ENCODE data around the gene EEF2. TPM values are rescaled to one million over a fixed set of nuclear protein-coding genes. Genes with fewer than 3 reads are reported as not detected.
"Not testable (repeated sequence)": the region's sequence is repeated elsewhere in the genome, so short reads cannot be mapped to it uniquely, and the experiment has no call there.

EEF2 gene
- total RNA-seq, 1 experiment from 2014 or later: 3,615 TPM

DNA sequence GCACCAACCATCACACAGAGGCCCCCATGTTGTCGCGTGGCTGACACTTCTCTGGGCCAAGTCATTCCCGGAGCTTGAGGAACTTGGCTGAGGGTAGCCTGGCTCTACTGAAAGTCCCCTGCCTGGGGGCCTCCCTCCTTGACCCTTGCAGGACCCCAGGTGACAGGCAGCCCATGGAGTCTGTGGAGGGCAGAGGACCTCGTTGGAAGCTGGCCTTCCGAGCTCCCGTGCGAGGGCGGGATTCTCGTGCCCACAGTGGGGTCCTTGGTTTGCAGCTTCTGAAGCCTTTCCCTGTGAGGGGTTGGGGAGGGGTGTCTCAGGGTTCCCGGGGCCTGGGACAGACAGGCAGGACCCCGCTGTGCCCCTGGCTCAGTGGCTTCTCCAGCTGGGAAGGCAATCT is 36.0 kb downstream of the EEF2 start:
- Histone ChIP-seq H2BK12ac (ENCODE audit: insufficient read length, low read depth, low read length) (no peak overlapping the region), H4K5ac (ENCODE audit: insufficient read length, low read depth, low read length) (no peak overlapping the region), H4K20me1 (ENCODE audit: control insufficient read depth, insufficient read depth, insufficient read length) (no peaks in the 10 kb centered on the region), H3K4me2 (ENCODE audit: insufficient read depth, insufficient read length, low read length) (no peak overlapping the region), H3K4me1 (ENCODE audit: insufficient read depth, low read length) (no peaks in the 10 kb centered on the region), H3K9me3 (ENCODE audit: control insufficient read depth, low read depth, low read length) (no peaks in the 10 kb centered on the region), H3K9ac (ENCODE audit: extremely low read depth, insufficient read length, low read length) (no peak overlapping the region), H3K4ac (ENCODE audit: low read depth, low read length) (no peak overlapping the region), H2BK120ac (ENCODE audit: low read depth, low read length, poor library complexity, severe bottlenecking) (no peak overlapping the region), H4K91ac (ENCODE audit: insufficient read length, low read depth, low read length) (no peak overlapping the region), H2BK20ac (ENCODE audit: low read depth, low read length, poor library complexity, severe bottlenecking) (no peak overlapping the region), H3K23me2 (ENCODE audit: insufficient read length, low read depth, low read length, poor library complexity, severe bottlenecking) (no peaks in the 10 kb centered on the region), H3K23ac (ENCODE audit: insufficient read length, low read depth, low read length) (no peak overlapping the region), H2AK5ac (ENCODE audit: insufficient read length, low read length) (no peak overlapping the region), H3K79me2 (ENCODE audit: insufficient read depth, low read length) (no peaks in the 10 kb centered on the region), H2BK5ac (ENCODE audit: insufficient read length, low read length) (no peak overlapping the region), H3K27me3 (ENCODE audit: insufficient read depth, low read length) (no peaks in the 10 kb centered on the region), H3K18ac (ENCODE audit: insufficient read length, low read depth, low read length) (no peak overlapping the region), H2AFZ (ENCODE audit: low read length) (no peak overlapping the region), H3K56ac (ENCODE audit: insufficient read length, low read depth, low read length) (no peak overlapping the region), H3K79me1 (ENCODE audit: insufficient read depth, low read depth, low read length, poor library complexity, severe bottlenecking) (no peaks in the 10 kb centered on the region), H3K27ac (ENCODE audit: insufficient read length, low read depth, low read length) (no peak overlapping the region), H2BK15ac (ENCODE audit: low read depth, low read length) (no peak overlapping the region), H3K14ac (ENCODE audit: insufficient read depth, low read length) (no peak overlapping the region), H4K8ac (replicated peaks; ENCODE audit: insufficient read length, low read depth, low read length) (no peak overlapping the region), H3T11ph (ENCODE audit: low read length) (no peak overlapping the region)
- H3K27me3 Mint-ChIP-seq (ENCODE audit: low read depth): no peaks in the 10 kb centered on the region; the same call in 1 of the 2 replicates
- WGBS (ENCODE audit: extremely low coverage, insufficient read length, low lambda C conversion rate): no CpG with 5 or more reads among the region's 11 CpGs
- no peak for DNase-seq
- TF ChIP-seq CTCF (conservative IDR thresholded peaks at IDR 0.05): no peak
- peaks cover 1 to 5% (median 2%) of the 10 kb centered on the region in 3 experiments for H3K36me3 Mint-ChIP-seq (ENCODE audit: insufficient read depth in 1 of 3, low read depth in 3 of 3)
- H3K4me1 Mint-ChIP-seq: peaks cover 3 to 17% of the 10 kb centered on the region in 2 experiments; a peak in 3 of 4 replicates
- no peaks in the 10 kb centered on the region for H3K9me3 Mint-ChIP-seq
- no peak overlapping the region for H3K27ac Mint-ChIP-seq
- H3K4me3 Mint-ChIP-seq: no peak overlapping the region

DNA sequence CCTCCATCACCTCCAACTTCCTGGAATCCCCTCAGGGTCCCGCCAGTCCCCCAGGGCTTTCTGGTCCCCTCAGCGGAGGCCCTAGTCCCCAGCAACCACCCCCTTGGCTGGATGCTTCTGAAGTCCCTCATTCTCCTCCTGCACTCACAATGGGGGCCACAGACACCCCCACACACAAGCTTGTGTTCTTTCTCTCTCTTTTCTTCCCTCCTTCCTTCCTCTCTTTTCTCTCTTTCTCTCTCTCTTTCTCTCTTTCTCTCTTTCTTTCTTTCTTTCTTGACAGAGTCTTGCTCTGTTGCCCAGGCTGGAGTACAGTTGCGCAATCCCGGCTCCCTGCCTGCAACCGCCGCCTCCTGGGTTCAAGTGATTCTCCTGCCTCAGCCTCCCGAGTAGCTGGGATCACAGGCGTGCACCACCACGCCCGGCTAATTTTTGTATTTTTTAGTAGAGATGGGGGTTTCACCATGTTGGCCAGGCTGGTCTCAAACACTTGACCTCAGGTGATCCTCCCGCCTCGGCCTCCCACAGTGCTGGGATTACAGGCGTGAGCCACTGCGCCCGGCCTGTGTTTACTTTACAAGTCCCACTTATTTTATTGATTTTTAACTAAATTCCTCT is 37.8 kb downstream of the EEF2 start:
- H3K79me1 ChIP-seq (ENCODE audit: insufficient read depth, low read depth, low read length, poor library complexity, severe bottlenecking); H2BK5ac ChIP-seq (ENCODE audit: insufficient read length, low read length); H2BK15ac ChIP-seq (ENCODE audit: low read depth, low read length); H3K79me2 ChIP-seq (ENCODE audit: insufficient read depth, low read length); H4K8ac ChIP-seq (replicated peaks; ENCODE audit: insufficient read length, low read depth, low read length); H3K4me1 ChIP-seq (ENCODE audit: insufficient read depth, low read length); H2BK20ac ChIP-seq (ENCODE audit: low read depth, low read length, poor library complexity, severe bottlenecking); H2AK5ac ChIP-seq (ENCODE audit: insufficient read length, low read length); H3K23me2 ChIP-seq (ENCODE audit: insufficient read length, low read depth, low read length, poor library complexity, severe bottlenecking); H3K18ac ChIP-seq (ENCODE audit: insufficient read length, low read depth, low read length); H4K5ac ChIP-seq (ENCODE audit: insufficient read length, low read depth, low read length); H4K91ac ChIP-seq (ENCODE audit: insufficient read length, low read depth, low read length); H2AFZ ChIP-seq (ENCODE audit: low read length); H3K4me2 ChIP-seq (ENCODE audit: insufficient read depth, insufficient read length, low read length); H3K27ac ChIP-seq (ENCODE audit: insufficient read length, low read depth, low read length); H3T11ph ChIP-seq (ENCODE audit: low read length); H3K56ac ChIP-seq (ENCODE audit: insufficient read length, low read depth, low read length); H3K27ac Mint-ChIP-seq; H2BK120ac ChIP-seq (ENCODE audit: low read depth, low read length, poor library complexity, severe bottlenecking); H3K14ac ChIP-seq (ENCODE audit: insufficient read depth, low read length); H3K27me3 Mint-ChIP-seq (ENCODE audit: low read depth); DNase-seq; H3K9ac ChIP-seq (ENCODE audit: extremely low read depth, insufficient read length, low read length); H3K23ac ChIP-seq (ENCODE audit: insufficient read length, low read depth, low read length); H3K4me3 Mint-ChIP-seq; H2BK12ac ChIP-seq (ENCODE audit: insufficient read length, low read depth, low read length); H3K9me3 ChIP-seq (ENCODE audit: control insufficient read depth, low read depth, low read length); H4K20me1 ChIP-seq (ENCODE audit: control insufficient read depth, insufficient read depth, insufficient read length); H3K9me3 Mint-ChIP-seq; H3K4ac ChIP-seq (ENCODE audit: low read depth, low read length); H3K27me3 ChIP-seq (ENCODE audit: insufficient read depth, low read length): not testable (repeated sequence)
- peaks cover 3 to 11% of the 10 kb centered on the region in 2 experiments; a peak in 3 of 4 replicates for H3K4me1 Mint-ChIP-seq
- peaks cover 4 to 17% (median 11%) of the 10 kb centered on the region in 3 experiments; a peak in 6 of 7 replicates for H3K36me3 Mint-ChIP-seq (ENCODE audit: insufficient read depth in 1 of 3, low read depth in 3 of 3)
- no CpG with 5 or more reads among the region's 15 CpGs for WGBS (ENCODE audit: extremely low coverage, insufficient read length, low lambda C conversion rate)

Measured in H9 (cell line).